Activated B cell treated with CpG ODN at 0.5 μM for 24 hours (primary cell): ENCODE measurements around the gene CBR4. TPM values are rescaled to one million over a fixed set of nuclear protein-coding genes. Genes with fewer than 3 reads are reported as not detected.
A peak's percentile ranks its signal among the peaks of the same experiment; 100 is the strongest.

ENCODE experiments used
- ATAC-seq: fragments of 200-7000 bp; cut with Tn5 transposase; one replicate; pipeline ENCODE4 v1.10.0; 2021; ENCODE audit warnings: low read depth, mild to moderate bottlenecking, moderate library complexity
- CTCF ChIA-PET: fragments of 350-600 bp; sonication (Branson Sonifier 250); formaldehyde crosslinking; loops from one replicate; lab custom pipeline; 2021; ENCODE audit warnings: antibody characterized with exemption; lab: Charles Lee
- POLR2A ChIA-PET: fragments of 350-600 bp; sonication (Branson Sonifier 250); formaldehyde crosslinking; loops from one replicate; lab custom pipeline; 2021; ENCODE audit warnings: antibody characterized with exemption; lab: Charles Lee
- DNase-seq: peaks from one replicate; pipeline ENCODE4 v3.0.0; 2022
- H3K27ac Mint-ChIP-seq: one replicate; pipeline ENCODE4 v1.8.0; 2020; ENCODE audit warnings: mixed read lengths
- H3K27me3 Mint-ChIP-seq: one replicate; pipeline ENCODE4 v1.8.0; 2021; ENCODE audit warnings: mixed read lengths
- H3K36me3 Mint-ChIP-seq: one replicate; pipeline ENCODE4 v1.8.0; 2021; ENCODE audit warnings: low read depth, mixed read lengths
- H3K4me1 Mint-ChIP-seq: one replicate; pipeline ENCODE4 v1.8.0; 2021; ENCODE audit warnings: mixed read lengths
- H3K4me3 Mint-ChIP-seq: one replicate; pipeline ENCODE4 v1.8.0; 2020; ENCODE audit warnings: mild to moderate bottlenecking, mixed read lengths
- H3K9me3 Mint-ChIP-seq: one replicate; pipeline ENCODE4 v1.8.0; 2020; ENCODE audit warnings: mixed read lengths
- intact Hi-C: fragments of 100-400 bp; cut with micrococcal nuclease; formaldehyde crosslinking; loops from one replicate; pipeline ENCODE4 v1.15.1; 2024
- total RNA-seq: library from RNA; stranded (reverse); gene quantifications from 2 replicates; pipeline ENCODE4 v1.2.3, GENCODE V29; 2022
- TF ChIP-seq, protein P1 (sequence below): fragments of 200-600 bp; IDR thresholded peaks from one replicate; pipeline ENCODE4 v1.8.0; 2022; ENCODE audit warnings: antibody characterized with exemption, mild to moderate bottlenecking

The CBR4 gene
- 25.7 and 25.8 TPM in 2 replicates for total RNA-seq

DNA sequence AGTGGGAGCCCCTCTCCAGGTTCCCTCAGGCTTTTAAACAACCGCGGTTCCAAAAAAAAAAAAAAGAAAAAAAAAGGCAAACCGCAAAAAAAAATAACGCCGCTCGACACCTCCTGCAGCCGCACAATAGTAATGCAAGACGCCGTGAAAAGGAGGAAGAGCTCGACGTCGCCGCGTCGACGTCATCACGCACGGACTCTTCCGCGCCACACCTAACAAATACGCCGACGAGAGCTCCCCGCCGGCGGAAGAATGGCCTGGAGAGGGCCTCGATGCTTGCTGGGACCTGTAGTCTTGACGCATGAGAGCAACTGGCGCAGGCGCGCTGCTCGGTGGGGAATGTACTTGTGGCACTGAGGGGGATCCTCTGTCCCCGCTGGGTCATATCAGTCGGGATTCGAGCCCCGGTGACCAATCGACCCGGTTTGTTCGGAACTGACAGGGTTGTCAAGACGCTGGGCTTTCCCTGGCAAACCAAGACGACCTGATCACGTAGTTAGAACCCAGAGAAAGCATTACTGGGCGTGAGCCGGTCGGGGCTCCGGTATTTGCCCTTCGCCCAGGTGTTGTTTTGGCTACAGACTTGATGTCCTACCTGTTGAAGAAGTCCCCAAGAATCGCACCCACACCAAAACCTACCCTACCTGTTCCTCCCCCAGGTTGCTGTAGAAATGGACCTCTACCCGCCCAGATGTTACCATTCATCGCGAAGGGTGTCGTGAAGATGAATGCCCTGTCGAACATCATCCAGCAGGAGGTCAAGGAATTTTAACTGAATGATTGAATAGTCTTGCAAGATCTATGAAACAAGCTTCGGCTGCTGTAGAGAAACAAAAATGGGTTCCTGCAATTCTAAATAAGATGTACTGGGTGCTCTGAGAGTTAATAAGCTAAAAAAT is at the start of gene CBR4:
CBR4 (minus strand) TSS at position 131 of the 899 bp plus-strand sequence. CDS start 166 bp downstream, outside the sequence.
- POLR2A ChIA-PET, result interaction anchor here (0.5 to 1.7 kb wide), 34 partner anchors 10 to 781 kb away, joined by 3 to 28 read pairs (median 4); partner anchors contain the start of genes CLCN3, DDX60L, NEK1 and SH3RF1
- DNase-seq (peak; percentile 86), ATAC-seq (peak; percentile 96)
- Mint-ChIP-seq H3K4me3 (peak within 1 kb of the TSS; percentile 92), H3K4me1 (peaks cover 33% of the 10 kb centered on the region), H3K27ac (peak within 1 kb of the TSS; percentile 93), H3K27me3 (no peaks in the 10 kb centered on the region), H3K9me3 (no peaks in the 10 kb centered on the region), H3K36me3 (peaks cover 22% of the 10 kb centered on the region)
- TF ChIP-seq, protein P1, sequence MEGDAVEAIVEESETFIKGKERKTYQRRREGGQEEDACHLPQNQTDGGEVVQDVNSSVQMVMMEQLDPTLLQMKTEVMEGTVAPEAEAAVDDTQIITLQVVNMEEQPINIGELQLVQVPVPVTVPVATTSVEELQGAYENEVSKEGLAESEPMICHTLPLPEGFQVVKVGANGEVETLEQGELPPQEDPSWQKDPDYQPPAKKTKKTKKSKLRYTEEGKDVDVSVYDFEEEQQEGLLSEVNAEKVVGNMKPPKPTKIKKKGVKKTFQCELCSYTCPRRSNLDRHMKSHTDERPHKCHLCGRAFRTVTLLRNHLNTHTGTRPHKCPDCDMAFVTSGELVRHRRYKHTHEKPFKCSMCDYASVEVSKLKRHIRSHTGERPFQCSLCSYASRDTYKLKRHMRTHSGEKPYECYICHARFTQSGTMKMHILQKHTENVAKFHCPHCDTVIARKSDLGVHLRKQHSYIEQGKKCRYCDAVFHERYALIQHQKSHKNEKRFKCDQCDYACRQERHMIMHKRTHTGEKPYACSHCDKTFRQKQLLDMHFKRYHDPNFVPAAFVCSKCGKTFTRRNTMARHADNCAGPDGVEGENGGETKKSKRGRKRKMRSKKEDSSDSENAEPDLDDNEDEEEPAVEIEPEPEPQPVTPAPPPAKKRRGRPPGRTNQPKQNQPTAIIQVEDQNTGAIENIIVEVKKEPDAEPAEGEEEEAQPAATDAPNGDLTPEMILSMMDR, result no peak
- intact Hi-C loops, result loop anchor here (1.0 to 5.0 kb wide), 13 partner anchors 72 to 1016 kb away; partner anchors contain the start of genes DDX60, HPF1, MFAP3L and NEK1
- CTCF ChIA-PET, result interaction anchor here (0.6 to 1.9 kb wide), 9 partner anchors 10 to 603 kb away, joined by 3 to 5 read pairs (median 4); no protein-coding TSS in a partner anchor

DNA sequence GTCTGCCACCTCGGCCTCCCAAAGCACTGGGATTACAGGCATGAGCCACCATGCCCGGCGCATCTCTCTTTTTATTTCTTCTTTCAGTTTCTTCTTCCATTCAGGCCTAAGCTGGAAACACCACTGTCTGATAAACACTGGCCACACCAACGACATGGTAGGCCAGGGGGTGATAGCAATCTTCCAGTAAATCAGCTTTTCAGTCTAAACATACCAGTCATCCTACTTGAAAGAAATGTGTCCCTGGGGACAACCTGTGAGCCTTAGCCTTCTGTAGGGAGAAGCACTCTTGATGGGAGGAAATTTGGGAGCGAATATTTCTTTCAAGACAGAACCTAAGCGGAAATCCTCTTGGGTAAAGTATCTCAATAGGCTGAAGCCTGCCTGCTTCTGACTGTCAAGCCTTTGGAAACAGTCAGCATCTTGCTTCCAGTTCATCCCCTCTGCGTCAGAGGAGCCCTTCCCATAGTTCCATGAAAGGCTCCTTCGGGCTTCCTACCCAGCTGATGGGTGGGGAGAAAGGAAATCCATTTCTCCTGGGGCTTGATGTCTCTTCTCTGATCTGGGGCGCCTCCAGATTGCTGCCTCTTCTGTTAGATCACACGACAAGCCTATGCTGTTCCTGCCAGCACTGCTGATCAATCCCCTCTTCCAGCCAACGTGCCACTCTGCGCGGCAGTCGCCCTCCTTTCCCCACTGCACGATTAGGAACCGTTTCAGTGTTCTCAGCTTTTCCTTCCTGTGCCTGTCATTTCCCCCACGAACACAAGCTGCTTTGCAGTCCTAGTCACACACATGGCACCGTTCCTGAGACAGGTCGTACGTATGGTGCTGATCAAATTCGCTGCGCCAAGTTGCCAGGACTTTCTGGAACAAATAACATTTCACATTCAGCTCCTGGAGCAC is 49.5 kb upstream of the CBR4 start:
- Mint-ChIP-seq H3K27ac (no peak overlapping the region), H3K36me3 (no peaks in the 10 kb centered on the region), H3K4me3 (no peak overlapping the region), H3K9me3 (no peaks in the 10 kb centered on the region), H3K27me3 (peaks cover 4% of the 10 kb centered on the region), H3K4me1 (no peaks in the 10 kb centered on the region)
- ChIA-PET CTCF (no interaction called here), POLR2A (no interaction called here)
- TF ChIP-seq, protein P1, result no peak
- ATAC-seq (no peak), DNase-seq (no peak)
- intact Hi-C loops, result no loop called here

DNA sequence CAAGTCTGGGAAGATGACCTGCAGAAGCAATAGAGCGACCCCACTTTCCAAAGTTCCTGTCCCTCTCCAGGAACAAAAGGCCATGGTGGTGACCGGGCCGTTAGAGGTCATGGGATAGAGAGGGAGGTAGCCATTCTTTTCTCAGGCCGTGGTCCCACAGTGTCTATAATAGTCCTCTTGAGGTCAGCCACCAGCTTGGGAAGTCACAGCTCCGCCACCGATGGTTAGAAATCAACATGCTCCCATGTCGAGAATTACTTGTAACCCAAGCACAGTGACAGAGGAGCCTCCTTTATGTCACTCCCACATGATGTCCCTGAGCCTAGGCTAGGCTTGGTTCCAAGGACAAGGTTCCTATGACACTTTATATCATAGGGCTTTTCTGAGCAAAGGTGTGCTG is 48.3 kb upstream of the CBR4 start:
- H3K4me1 Mint-ChIP-seq, result no peaks in the 10 kb centered on the region
- POLR2A ChIA-PET, result interaction anchor here (0.7 kb wide), 1 partner anchor 163 kb away, joined by 5 read pairs; no protein-coding TSS in a partner anchor
- CTCF ChIA-PET, result no interaction called here
- H3K36me3 Mint-ChIP-seq, result no peaks in the 10 kb centered on the region
- ATAC-seq (no peak), DNase-seq (no peak)
- no peaks in the 10 kb centered on the region for H3K9me3 Mint-ChIP-seq
- H3K4me3 Mint-ChIP-seq, result no peak overlapping the region
- H3K27me3 Mint-ChIP-seq, result peaks cover 5% of the 10 kb centered on the region
- no peak overlapping the region for H3K27ac Mint-ChIP-seq
- intact Hi-C loops, result no loop called here
- TF ChIP-seq, protein P1, result no peak

DNA sequence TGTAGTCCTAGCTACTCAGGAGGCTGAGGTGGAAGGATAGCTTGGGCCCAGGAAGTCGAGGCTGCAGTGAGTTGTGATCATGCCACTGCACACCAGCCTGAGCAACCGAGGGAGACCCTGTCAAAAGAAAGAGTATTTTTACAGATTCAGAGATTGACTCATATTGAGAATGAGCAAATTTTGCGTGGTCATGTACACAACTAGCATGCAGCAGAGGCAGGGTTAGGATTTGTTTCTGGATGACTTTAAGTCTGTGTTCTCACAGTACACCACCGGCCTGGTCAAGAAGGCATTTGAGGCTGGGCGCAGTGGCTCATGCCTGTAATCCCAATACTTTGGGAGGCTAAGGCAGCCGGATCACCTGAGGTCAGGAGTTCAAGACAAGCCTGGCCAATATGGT is 44.8 kb upstream of the CBR4 start:
- TF ChIP-seq, protein P1, result no peak
- POLR2A ChIA-PET, result no interaction called here
- no peaks in the 10 kb centered on the region for H3K9me3 Mint-ChIP-seq
- no peak overlapping the region for H3K4me3 Mint-ChIP-seq
- H3K27ac Mint-ChIP-seq, result no peak overlapping the region
- peaks cover 2% of the 10 kb centered on the region for H3K27me3 Mint-ChIP-seq
- H3K36me3 Mint-ChIP-seq, result no peaks in the 10 kb centered on the region
- H3K4me1 Mint-ChIP-seq, result no peaks in the 10 kb centered on the region
- intact Hi-C loops, result no loop called here
- CTCF ChIA-PET, result no interaction called here
- no peak for DNase-seq
- no peak for ATAC-seq
